GM12878 (cell line): ENCODE measurements around the gene HCRT. TPM values are rescaled to one million over a fixed set of nuclear protein-coding genes. Genes with fewer than 3 reads are reported as not detected.

ENCODE experiments used
- CHD2 ChIP-seq: IDR thresholded peaks from 2 replicates; pipeline ENCODE4 v1.6.1; 2011; ENCODE audit warnings: low read depth, low read length, improper control_type of control experiment, borderline replicate concordance
- CREM ChIP-seq: IDR thresholded peaks from 2 replicates; pipeline ENCODE4 v1.6.1; 2014; ENCODE audit warnings: antibody characterized with exemption, low read depth
- ESRRA ChIP-seq: IDR thresholded peaks from 2 replicates; pipeline ENCODE4 v1.6.1; 2012; ENCODE audit warnings: mild to moderate bottlenecking, low read length, improper control_type of control experiment
- FOXK2 ChIP-seq: fragments of 450-650 bp; IDR thresholded peaks from 2 replicates; pipeline ENCODE4 v1.6.1; 2017; ENCODE audit warnings: mild to moderate bottlenecking, moderate library complexity
- HCFC1 ChIP-seq: fragments of 150-350 bp; IDR thresholded peaks from 2 replicates; pipeline ENCODE4 v1.6.1; 2014; ENCODE audit warnings: low read length
- NFXL1 ChIP-seq: fragments of 450-650 bp; IDR thresholded peaks from 2 replicates; pipeline ENCODE4 v1.6.1; 2017; ENCODE audit warnings: antibody characterized with exemption, mild to moderate bottlenecking, borderline replicate concordance
- POLR2AphosphoS5 ChIP-seq: IDR thresholded peaks from 2 replicates; pipeline ENCODE4 v1.6.1; 2011; ENCODE audit warnings: mild to moderate bottlenecking, low read length, inconsistent platforms
- RFX5 ChIP-seq: IDR thresholded peaks from 2 replicates; pipeline ENCODE4 v1.6.1; 2011; ENCODE audit warnings: low read depth, low read length, improper control_type of control experiment
- SREBF1 ChIP-seq: IDR thresholded peaks from 2 replicates; pipeline ENCODE4 v1.6.1; 2012; ENCODE audit warnings: mild to moderate bottlenecking, low read length
- STAT3 ChIP-seq: IDR thresholded peaks from 2 replicates; pipeline ENCODE4 v1.6.1; 2011; ENCODE audit warnings: low read depth, low read length, improper control_type of control experiment
- SUPT20H ChIP-seq: IDR thresholded peaks from 2 replicates; pipeline ENCODE4 v1.6.1; 2011; ENCODE audit warnings: low read depth, mild to moderate bottlenecking, low read length, moderate library complexity, borderline replicate concordance; ENCODE audit not compliant: control insufficient read depth
- TBL1XR1 ChIP-seq: IDR thresholded peaks from 2 replicates; pipeline ENCODE4 v1.6.1; 2012; ENCODE audit warnings: low read depth, low read length, improper control_type of control experiment
- YY1 ChIP-seq: IDR thresholded peaks from 2 replicates; pipeline ENCODE4 v1.6.1; 2011; ENCODE audit warnings: low read depth, mild to moderate bottlenecking, low read length
- polyA plus RNA-seq, 11 experiments: library from polyadenylated mRNA; depleted of rRNA in 4 of 11; unstranded in 6 of 11; stranded (reverse) in 5 of 11; fragments of >200 nt; fragmentation: Nextera tagmentation in 4 of 11; fragmentation: Illumina TruSeq in 1 of 11; extraction: Ambion mirVana in 4 of 11; extraction: Trizol in 1 of 11; gene quantifications; 1 replicate in 1 of 11; 2 replicates in 10 of 11; pipeline versions ENCODE4 v1.2.1 to v1.2.3, GENCODE V29; 2011 to 2016; ENCODE audit warnings: inconsistent platforms in 2 of 11, missing spikeins in 2 of 11, low read depth in 1 of 11
- total RNA-seq, 4 experiments: library from RNA; depleted of rRNA in 3 of 4; stranded (reverse); fragments of >200 nt in 3 of 4; fragmentation: Illumina TruSeq in 1 of 4; extraction: Trizol in 1 of 4; gene quantifications; 2 replicates each; pipeline versions ENCODE4 v1.2.1 to v1.2.3, GENCODE V29; 2013 to 2021
- TF ChIP-seq, protein P1 (sequence below): IDR thresholded peaks from 2 replicates; pipeline ENCODE4 v1.6.1; 2011; ENCODE audit warnings: low read depth, mild to moderate bottlenecking, low read length, moderate library complexity, borderline replicate concordance; ENCODE audit errors: extremely low read depth
- TF ChIP-seq, protein P2 (sequence below): IDR thresholded peaks from 2 replicates; pipeline ENCODE4 v1.6.1; 2012; ENCODE audit warnings: low read length, inconsistent platforms
- TF ChIP-seq, protein P3 (sequence below): IDR thresholded peaks from 2 replicates; pipeline ENCODE4 v1.6.1; 2011; ENCODE audit warnings: borderline replicate concordance, low read depth, mild to moderate bottlenecking, moderate library complexity, low read length; ENCODE audit not compliant: insufficient read depth, poor library complexity, severe bottlenecking
- TF ChIP-seq, protein P4 (sequence below): fragments of 450-650 bp; formaldehyde crosslinking; IDR thresholded peaks from 2 replicates; pipeline ENCODE4 v1.4.0; 2022; ENCODE audit warnings: mild to moderate bottlenecking, moderate library complexity
- TF ChIP-seq, protein P5 (sequence below): fragments of 450-650 bp; IDR thresholded peaks from 2 replicates; pipeline ENCODE4 v1.6.1; 2016; ENCODE audit warnings: mild to moderate bottlenecking
- TF ChIP-seq, protein P6 (sequence below): fragments of 450-650 bp; conservative IDR thresholded peaks from 2 replicates; pipeline ENCODE4 v1.6.1; 2017; ENCODE audit warnings: mild to moderate bottlenecking, moderate library complexity

Gene HCRT
- total and polyA plus RNA-seq, 10 of the 15 experiments (the other 5 are each of a cell fraction or from before 2014, with no cell fraction given) = 0.41 TPM; not detected in 9

DNA sequence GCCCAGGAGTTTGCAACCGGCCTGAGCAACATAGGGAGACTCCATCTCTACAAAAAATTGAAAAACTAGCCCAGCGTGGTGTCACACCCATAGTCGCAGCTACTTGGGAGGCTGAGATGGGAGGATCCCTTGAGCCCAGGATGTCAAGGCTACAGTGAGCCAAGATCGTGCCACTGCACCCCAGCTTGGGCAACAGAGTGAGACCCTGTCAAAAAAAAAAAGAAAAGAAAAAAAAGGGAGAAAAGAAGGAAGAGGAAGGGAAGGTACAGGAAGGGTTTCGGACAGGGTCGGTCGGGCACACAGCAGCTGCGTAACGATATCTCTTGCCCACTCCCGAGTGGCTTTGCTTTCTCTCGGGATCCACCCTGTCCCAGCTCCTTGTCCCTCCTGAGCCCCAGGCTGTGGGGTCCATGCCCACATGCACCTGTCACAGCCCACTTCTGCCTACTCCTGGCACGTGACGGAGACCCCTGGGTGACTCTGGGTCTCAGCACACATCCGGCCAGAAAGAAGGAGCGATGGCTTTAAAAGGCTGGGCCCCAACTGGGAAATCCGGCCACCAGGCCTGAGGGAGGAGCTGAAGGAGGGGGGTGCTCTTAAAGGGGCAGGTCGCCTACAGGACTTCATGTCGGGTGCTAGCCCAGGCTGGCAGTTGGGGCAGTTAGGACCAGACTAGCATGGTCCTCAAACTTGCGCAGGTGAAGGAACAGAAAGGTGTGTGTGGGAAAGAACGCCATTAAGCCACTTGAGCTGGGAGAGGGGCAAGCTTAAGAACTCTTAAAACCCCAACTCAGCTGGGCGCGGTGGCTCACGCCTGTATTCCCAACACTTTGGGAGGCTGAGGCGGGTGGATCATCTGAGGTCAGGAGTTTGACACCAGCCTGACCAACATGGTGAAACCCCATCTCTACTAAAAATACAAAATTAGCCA is 9.0 kb upstream of the HCRT start, which contains the start of gene GHDC (continued):
- TF ChIP-seq, protein P1, sequence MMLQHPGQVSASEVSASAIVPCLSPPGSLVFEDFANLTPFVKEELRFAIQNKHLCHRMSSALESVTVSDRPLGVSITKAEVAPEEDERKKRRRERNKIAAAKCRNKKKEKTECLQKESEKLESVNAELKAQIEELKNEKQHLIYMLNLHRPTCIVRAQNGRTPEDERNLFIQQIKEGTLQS = no peak
- TF ChIP-seq FOXK2 = no peak
- peak; percentile 77 for TF ChIP-seq POLR2AphosphoS5
- TF ChIP-seq, protein P2, sequence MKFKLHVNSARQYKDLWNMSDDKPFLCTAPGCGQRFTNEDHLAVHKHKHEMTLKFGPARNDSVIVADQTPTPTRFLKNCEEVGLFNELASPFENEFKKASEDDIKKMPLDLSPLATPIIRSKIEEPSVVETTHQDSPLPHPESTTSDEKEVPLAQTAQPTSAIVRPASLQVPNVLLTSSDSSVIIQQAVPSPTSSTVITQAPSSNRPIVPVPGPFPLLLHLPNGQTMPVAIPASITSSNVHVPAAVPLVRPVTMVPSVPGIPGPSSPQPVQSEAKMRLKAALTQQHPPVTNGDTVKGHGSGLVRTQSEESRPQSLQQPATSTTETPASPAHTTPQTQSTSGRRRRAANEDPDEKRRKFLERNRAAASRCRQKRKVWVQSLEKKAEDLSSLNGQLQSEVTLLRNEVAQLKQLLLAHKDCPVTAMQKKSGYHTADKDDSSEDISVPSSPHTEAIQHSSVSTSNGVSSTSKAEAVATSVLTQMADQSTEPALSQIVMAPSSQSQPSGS = no peak
- TF ChIP-seq, protein P3, sequence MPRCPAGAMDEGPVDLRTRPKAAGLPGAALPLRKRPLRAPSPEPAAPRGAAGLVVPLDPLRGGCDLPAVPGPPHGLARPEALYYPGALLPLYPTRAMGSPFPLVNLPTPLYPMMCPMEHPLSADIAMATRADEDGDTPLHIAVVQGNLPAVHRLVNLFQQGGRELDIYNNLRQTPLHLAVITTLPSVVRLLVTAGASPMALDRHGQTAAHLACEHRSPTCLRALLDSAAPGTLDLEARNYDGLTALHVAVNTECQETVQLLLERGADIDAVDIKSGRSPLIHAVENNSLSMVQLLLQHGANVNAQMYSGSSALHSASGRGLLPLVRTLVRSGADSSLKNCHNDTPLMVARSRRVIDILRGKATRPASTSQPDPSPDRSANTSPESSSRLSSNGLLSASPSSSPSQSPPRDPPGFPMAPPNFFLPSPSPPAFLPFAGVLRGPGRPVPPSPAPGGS = no peak
- TF ChIP-seq, protein P4, sequence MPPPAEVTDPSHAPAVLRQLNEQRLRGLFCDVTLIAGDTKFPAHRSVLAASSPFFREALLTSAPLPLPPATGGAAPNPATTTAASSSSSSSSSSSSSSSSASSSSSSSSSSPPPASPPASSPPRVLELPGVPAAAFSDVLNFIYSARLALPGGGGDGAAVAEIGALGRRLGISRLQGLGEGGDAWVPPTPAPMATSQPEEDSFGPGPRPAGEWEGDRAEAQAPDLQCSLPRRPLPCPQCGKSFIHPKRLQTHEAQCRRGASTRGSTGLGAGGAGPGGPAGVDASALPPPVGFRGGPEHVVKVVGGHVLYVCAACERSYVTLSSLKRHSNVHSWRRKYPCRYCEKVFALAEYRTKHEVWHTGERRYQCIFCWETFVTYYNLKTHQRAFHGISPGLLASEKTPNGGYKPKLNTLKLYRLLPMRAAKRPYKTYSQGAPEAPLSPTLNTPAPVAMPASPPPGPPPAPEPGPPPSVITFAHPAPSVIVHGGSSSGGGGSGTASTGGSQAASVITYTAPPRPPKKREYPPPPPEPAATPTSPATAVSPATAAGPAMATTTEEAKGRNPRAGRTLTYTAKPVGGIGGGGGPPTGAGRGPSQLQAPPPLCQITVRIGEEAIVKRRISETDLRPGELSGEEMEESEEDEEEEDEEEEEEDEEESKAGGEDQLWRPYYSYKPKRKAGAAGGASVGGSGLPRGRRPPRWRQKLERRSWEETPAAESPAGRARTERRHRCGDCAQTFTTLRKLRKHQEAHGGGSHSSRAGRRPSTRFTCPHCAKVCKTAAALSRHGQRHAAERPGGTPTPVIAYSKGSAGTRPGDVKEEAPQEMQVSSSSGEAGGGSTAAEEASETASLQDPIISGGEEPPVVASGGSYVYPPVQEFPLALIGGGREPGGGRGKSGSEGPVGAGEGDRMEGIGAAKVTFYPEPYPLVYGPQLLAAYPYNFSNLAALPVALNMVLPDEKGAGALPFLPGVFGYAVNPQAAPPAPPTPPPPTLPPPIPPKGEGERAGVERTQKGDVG (CRISPR knock-in tag) = no peak
- no peak for TF ChIP-seq SUPT20H
- no peak for TF ChIP-seq CREM
- TF ChIP-seq HCFC1 = peak; percentile 51; the same call in 1 of the 2 replicates
- TF ChIP-seq NFXL1 = no peak
- TF ChIP-seq ESRRA = no peak
- no peak for TF ChIP-seq STAT3
- TF ChIP-seq, protein P5, sequence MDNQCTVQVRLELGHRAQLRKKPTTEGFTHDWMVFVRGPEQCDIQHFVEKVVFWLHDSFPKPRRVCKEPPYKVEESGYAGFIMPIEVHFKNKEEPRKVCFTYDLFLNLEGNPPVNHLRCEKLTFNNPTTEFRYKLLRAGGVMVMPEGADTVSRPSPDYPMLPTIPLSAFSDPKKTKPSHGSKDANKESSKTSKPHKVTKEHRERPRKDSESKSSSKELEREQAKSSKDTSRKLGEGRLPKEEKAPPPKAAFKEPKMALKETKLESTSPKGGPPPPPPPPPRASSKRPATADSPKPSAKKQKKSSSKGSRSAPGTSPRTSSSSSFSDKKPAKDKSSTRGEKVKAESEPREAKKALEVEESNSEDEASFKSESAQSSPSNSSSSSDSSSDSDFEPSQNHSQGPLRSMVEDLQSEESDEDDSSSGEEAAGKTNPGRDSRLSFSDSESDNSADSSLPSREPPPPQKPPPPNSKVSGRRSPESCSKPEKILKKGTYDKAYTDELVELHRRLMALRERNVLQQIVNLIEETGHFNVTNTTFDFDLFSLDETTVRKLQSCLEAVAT = peak; percentile 88; the same call in 1 of the 2 replicates
- peak; percentile 46; the same call in 1 of the 2 replicates for TF ChIP-seq YY1
- TF ChIP-seq TBL1XR1 = no peak
- TF ChIP-seq, protein P6, sequence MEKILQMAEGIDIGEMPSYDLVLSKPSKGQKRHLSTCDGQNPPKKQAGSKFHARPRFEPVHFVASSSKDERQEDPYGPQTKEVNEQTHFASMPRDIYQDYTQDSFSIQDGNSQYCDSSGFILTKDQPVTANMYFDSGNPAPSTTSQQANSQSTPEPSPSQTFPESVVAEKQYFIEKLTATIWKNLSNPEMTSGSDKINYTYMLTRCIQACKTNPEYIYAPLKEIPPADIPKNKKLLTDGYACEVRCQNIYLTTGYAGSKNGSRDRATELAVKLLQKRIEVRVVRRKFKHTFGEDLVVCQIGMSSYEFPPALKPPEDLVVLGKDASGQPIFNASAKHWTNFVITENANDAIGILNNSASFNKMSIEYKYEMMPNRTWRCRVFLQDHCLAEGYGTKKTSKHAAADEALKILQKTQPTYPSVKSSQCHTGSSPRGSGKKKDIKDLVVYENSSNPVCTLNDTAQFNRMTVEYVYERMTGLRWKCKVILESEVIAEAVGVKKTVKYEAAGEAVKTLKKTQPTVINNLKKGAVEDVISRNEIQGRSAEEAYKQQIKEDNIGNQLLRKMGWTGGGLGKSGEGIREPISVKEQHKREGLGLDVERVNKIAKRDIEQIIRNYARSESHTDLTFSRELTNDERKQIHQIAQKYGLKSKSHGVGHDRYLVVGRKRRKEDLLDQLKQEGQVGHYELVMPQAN = no peak; the same call in 1 of the 2 replicates
- no peak for TF ChIP-seq CHD2
- TF ChIP-seq RFX5 = no peak
- TF ChIP-seq SREBF1 = no peak
